ENCODE data around the gene SF3B2. TPM values are rescaled to one million over a fixed set of nuclear protein-coding genes. Genes with fewer than 3 reads are reported as not detected.
"Not testable (repeated sequence)": the region's sequence is repeated elsewhere in the genome, so short reads cannot be mapped to it uniquely, and the experiment has no call there.

SF3B2 gene, protein sequence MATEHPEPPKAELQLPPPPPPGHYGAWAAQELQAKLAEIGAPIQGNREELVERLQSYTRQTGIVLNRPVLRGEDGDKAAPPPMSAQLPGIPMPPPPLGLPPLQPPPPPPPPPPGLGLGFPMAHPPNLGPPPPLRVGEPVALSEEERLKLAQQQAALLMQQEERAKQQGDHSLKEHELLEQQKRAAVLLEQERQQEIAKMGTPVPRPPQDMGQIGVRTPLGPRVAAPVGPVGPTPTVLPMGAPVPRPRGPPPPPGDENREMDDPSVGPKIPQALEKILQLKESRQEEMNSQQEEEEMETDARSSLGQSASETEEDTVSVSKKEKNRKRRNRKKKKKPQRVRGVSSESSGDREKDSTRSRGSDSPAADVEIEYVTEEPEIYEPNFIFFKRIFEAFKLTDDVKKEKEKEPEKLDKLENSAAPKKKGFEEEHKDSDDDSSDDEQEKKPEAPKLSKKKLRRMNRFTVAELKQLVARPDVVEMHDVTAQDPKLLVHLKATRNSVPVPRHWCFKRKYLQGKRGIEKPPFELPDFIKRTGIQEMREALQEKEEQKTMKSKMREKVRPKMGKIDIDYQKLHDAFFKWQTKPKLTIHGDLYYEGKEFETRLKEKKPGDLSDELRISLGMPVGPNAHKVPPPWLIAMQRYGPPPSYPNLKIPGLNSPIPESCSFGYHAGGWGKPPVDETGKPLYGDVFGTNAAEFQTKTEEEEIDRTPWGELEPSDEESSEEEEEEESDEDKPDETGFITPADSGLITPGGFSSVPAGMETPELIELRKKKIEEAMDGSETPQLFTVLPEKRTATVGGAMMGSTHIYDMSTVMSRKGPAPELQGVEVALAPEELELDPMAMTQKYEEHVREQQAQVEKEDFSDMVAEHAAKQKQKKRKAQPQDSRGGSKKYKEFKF
- 334 and 353 TPM in 2 replicates for total RNA-seq (2014; rRNA removed; shearing (Covaris generic))

DNA sequence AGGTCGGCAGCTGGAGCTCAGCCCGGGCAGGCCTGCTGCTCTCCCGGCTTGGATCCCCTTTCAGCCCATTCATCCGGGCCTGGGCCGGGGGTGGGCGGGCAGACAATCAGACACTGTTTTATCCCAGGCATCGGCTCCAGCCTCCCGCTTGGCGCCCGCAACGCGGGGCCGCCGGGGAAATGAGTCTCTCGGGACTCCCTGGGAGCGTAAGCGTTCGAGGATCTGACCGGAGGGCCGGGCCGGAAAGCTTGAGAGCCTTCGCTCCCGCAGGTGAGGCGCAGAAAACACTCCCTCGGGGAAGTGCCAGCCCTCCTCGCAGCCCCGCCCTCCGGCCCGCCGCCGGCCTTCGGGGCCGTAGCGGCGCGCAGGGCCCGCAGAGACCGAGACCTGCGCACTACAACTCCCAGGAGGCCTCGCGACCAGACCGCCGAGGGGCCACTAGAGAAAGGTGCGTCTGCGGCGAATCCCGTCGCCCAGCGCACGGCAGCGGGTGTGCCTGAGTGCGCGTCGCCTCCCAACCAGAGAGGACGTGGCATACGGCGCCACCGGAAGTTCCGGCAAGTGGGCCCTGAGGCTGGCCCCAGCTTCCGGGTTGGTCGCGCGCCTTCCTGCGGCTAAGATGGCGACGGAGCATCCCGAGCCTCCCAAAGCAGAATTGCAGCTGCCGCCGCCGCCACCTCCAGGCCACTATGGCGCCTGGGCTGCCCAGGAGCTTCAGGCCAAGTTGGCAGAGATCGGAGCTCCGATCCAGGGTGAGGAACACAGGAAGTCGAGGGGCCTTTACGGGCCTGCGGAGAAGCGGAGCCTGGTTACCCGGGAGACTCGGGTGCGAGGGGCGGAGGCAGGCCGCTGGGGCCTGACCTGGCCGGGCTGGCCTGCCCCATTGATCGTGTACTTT lies at the start of gene SF3B2:
TSS of gene SF3B2 (plus strand) at position 599 of the 898 bp plus-strand sequence. CDS start at position 620, 21 bp downstream.
- H3K27me3 ChIP-seq (replicated peaks): no peaks in the 10 kb centered on the region
- H3K36me3 ChIP-seq: peaks cover 47% of the 10 kb centered on the region
- H3K4me3 ChIP-seq: peak within 1 kb of the TSS; percentile 71
- peak; percentile 99 to 100 for DNase-seq (ENCODE audit: low read depth in 1 of 2, low spot score in 2 of 2)
- H3K27ac ChIP-seq: peak within 1 kb of the TSS; percentile 48
- H3K9me3 ChIP-seq (replicated peaks): no peaks in the 10 kb centered on the region
- peaks cover 14% of the 10 kb centered on the region for H3K4me1 ChIP-seq (replicated peaks)

DNA sequence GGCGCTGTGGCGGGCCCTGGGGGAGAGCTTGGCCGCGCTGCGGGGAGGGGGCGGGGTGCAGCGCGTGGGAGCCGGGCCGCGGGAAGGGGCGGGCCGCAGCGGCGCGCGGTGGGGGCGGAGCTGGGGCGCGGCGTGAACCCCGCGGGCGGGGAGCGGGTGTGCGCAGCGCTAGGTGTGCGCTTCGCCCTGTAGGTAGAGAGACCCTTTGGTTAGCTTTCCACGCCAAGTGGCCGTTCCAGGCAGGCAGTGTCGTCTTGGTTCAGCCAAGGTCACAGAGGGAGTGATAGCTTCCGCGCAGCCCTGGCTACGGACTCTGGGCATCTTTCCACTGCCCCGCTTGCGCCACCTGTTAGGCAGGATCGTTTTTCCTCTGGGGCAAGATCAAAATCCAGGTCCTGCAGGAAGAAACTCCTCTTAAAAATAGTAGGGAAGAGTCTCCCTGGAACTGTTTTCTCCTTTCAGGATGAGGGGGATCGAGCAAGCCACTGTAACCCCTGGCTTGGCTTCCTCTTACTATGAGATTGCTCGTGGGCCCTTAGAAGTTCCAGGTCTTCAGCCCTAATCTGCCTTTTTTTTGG lies 49.4 kb upstream of the SF3B2 start:
- DNase-seq (ENCODE audit: low read depth in 1 of 2, low spot score in 2 of 2): peak in 1 of 2 experiments; percentile 62
- H3K36me3 ChIP-seq: peaks cover 80% of the 10 kb centered on the region
- no peaks in the 10 kb centered on the region for H3K27me3 ChIP-seq (replicated peaks)
- H3K27ac ChIP-seq: peak overlapping the region; percentile 76
- H3K4me1 ChIP-seq (replicated peaks): peaks cover 33% of the 10 kb centered on the region
- peak overlapping the region; percentile 60 for H3K4me3 ChIP-seq
- no peaks in the 10 kb centered on the region for H3K9me3 ChIP-seq (replicated peaks)

DNA sequence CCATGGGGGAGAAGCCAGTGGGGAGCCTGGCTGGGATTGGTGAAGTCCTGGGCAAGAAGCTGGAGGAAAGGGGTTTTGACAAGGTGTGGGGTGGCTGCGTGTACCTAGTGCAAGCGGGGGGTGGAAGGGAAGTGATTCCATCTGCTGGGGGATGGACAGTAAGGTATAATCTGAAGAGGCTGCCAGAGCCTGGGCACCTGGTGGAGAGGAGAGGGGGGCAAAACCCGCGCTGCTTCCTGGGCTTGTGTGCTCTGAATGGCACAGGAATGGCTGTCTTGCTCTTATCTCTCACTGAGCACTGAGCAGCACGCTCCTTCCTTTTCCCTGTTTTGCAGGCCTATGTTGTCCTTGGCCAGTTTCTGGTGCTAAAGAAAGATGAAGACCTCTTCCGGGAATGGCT lies 48.9 kb upstream of the SF3B2 start:
- peaks cover 74% of the 10 kb centered on the region for H3K36me3 ChIP-seq
- DNase-seq (ENCODE audit: low read depth in 1 of 2, low spot score in 2 of 2): no peak
- H3K9me3 ChIP-seq (replicated peaks): no peaks in the 10 kb centered on the region
- H3K4me1 ChIP-seq (replicated peaks): peaks cover 33% of the 10 kb centered on the region
- H3K27ac ChIP-seq: 0 out of 2 replicates have a peak overlapping the region, but pooled peaks have one; percentile 76
- H3K27me3 ChIP-seq (replicated peaks): no peaks in the 10 kb centered on the region
- peak overlapping the region; percentile 60 for H3K4me3 ChIP-seq

DNA sequence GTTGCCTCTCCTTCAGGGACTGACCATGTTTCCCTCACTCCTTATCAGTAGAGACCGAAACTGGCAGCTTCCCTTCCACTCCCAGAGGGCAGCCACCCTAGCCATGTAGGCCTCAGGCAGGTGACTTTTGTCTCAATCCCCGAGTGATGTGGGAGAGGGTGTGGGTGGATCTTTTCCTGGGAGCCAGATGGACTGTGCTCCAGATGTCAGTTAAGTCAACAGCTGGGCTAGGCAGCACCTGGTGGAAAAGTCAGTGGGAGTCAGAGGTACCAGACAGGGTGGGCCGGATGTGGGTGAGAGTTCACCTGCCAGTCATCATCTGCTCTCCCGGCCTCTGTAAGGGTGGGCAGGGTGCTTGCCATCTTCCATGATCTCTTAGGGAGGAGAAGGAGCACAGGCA lies 48.0 kb upstream of the SF3B2 start:
- Histone ChIP-seq H3K4me3 (no peak overlapping the region), H3K9me3 (replicated peaks) (no peaks in the 10 kb centered on the region), H3K36me3 (peaks cover 65% of the 10 kb centered on the region), H3K27me3 (replicated peaks) (no peaks in the 10 kb centered on the region), H3K4me1 (replicated peaks) (peaks cover 33% of the 10 kb centered on the region), H3K27ac (no peak overlapping the region)
- DNase-seq (ENCODE audit: low read depth in 1 of 2, low spot score in 2 of 2): no peak

DNA sequence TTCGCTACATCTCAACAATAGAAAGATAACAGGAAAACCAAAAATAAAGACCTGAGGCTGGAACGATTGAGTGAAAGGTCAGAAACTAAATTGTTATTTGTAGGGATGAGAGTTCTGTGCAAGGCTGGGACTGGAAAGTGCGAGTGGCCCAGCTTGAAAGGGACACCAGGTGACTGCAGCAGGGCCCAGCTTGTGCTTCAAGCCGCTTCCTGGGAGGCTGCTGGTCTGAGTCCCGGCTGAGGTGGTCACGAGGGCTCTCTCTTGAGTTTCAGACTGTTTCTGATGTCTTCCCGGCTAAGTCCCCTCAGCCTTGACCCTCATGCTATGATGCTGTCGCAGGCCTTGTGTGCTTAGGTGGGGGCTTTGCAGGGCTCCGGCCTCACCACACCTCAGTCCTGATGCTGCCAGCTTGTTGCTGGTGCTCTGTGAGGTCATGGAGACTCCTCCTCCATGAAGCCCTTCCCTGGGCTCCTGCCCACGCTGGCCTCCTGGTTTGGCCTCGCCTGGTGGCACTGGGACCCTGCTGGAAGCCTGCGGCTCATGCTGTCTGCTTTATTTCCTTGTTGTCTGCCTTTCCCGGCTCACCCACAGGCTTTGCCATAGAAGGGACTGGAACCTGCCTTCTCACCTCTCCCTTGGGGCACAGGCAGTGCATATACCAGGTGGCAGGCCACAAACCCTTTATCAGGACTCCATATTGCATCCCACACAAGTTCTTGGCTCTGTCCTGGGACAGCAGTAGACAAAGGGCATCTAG lies 45.9 kb upstream of the SF3B2 start:
- Histone ChIP-seq H3K36me3 (peaks cover 50% of the 10 kb centered on the region), H3K27me3 (replicated peaks) (no peaks in the 10 kb centered on the region), H3K4me3 (no peak overlapping the region), H3K9me3 (replicated peaks) (no peaks in the 10 kb centered on the region), H3K27ac (no peak overlapping the region; the same call in 1 of the 2 replicates), H3K4me1 (replicated peaks) (peaks cover 24% of the 10 kb centered on the region)
- DNase-seq (ENCODE audit: low read depth in 1 of 2, low spot score in 2 of 2): no peak

DNA sequence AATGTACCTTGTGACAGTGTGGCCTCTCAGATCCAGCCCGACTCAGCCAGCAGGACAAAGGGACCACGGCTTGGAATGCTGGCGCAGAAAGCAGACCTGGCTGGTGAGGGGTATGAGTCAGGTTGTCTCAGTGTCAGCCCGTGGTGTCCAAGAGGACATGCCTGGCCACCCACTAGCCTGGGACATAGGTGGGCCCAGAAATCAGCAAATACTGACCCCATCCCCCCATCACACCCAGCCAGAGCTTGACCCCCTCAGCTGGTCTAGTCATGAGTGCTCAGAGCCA lies 45.3 kb upstream of the SF3B2 start:
- H3K4me1 ChIP-seq (replicated peaks): peaks cover 24% of the 10 kb centered on the region

DNA sequence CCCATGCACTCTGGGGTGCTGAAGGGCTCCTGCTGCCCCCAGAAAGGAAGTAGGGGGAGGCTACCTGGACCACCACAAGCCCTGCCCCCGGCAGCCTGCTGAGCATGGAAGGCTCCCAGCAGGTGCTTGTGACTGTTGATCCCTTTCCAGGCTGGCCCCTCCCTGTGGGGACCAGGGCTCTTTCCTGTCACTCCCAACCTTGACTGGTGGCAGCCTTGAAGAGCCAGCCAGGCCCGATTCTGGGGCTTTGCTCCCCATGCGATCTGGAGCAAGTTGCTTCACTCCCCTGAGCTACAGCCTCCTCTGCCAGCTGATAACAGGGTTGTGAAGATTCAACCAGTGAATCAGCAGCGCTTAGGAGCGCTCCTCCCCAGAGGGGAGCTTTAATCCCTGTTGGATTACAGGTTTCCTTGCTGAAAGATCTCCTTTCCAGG lies 44.9 kb upstream of the SF3B2 start:
- no peak for DNase-seq (ENCODE audit: low read depth in 1 of 2, low spot score in 2 of 2)
- Histone ChIP-seq H3K4me3 (no peak overlapping the region), H3K4me1 (replicated peaks) (peaks cover 24% of the 10 kb centered on the region), H3K27ac (no peak overlapping the region), H3K36me3 (peaks cover 46% of the 10 kb centered on the region), H3K9me3 (replicated peaks) (no peaks in the 10 kb centered on the region), H3K27me3 (replicated peaks) (no peaks in the 10 kb centered on the region)

More for the DNA sequence above, 45.3 kb upstream of the SF3B2 start:
- no peak for DNase-seq (ENCODE audit: low read depth in 1 of 2, low spot score in 2 of 2)
- Histone ChIP-seq H3K4me3 (no peak overlapping the region), H3K9me3 (replicated peaks) (no peaks in the 10 kb centered on the region), H3K27ac (no peak overlapping the region), H3K36me3 (peaks cover 46% of the 10 kb centered on the region), H3K27me3 (replicated peaks) (no peaks in the 10 kb centered on the region)

DNA sequence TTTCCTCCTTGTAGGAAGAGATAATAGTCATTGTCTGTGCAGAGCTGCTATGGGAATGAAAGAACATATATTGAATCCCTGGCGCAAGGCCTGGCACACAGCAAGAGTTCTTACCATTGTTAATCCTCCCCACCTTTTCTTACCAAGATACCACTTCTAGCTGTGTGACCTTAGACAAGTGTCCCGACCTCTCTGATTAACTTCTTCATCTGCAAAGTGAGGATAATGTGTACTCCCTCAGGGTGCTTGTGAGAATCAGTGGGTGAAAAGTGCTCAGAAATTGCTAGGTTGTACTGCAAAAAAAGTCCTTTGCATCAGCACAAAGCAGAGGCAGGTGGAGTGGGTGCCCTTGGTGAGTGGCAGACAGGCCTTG lies 44.1 kb upstream of the SF3B2 start:
- peaks cover 20% of the 10 kb centered on the region for H3K4me1 ChIP-seq (replicated peaks)
- no peak overlapping the region for H3K27ac ChIP-seq
- H3K27me3 ChIP-seq (replicated peaks): no peaks in the 10 kb centered on the region
- no peak for DNase-seq (ENCODE audit: low read depth in 1 of 2, low spot score in 2 of 2)
- no peaks in the 10 kb centered on the region for H3K9me3 ChIP-seq (replicated peaks)
- peaks cover 41% of the 10 kb centered on the region for H3K36me3 ChIP-seq
- H3K4me3 ChIP-seq: no peak overlapping the region

DNA sequence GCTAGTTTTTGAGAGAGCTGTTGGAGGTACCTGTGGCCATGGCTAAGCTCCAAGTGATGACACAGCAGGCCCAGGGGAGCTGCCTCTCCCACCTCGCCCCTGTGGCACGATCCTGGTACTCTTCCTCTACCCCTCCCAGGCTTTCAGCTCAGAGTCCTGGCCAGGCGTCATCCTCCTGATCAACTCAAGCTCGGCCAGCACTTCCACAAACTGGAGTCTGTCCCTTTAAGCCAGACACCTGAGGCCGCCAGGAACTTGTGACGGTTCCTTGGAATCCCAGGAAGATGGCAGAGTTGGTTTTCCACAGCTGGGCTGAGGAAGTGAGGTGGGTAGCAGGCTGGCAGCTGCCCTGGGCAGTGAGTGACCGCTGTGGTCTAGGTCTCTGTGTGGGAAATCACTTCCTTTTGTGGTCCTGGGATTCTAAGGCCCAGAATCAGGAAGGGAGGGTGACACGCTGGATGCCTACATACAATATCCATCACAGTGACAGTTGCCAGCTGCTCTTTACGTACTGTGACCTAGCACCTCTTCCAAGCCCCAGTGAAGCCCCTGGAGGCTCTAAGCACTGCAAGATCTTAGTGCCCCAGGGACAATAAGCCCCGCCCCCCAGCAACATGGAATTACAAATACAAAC lies 43.6 kb upstream of the SF3B2 start:
- peaks cover 36% of the 10 kb centered on the region for H3K36me3 ChIP-seq
- no peaks in the 10 kb centered on the region for H3K27me3 ChIP-seq (replicated peaks)
- no peak overlapping the region for H3K4me3 ChIP-seq
- DNase-seq (ENCODE audit: low read depth in 1 of 2, low spot score in 2 of 2): no peak
- no peaks in the 10 kb centered on the region for H3K9me3 ChIP-seq (replicated peaks)
- no peak overlapping the region for H3K27ac ChIP-seq
- peaks cover 15% of the 10 kb centered on the region for H3K4me1 ChIP-seq (replicated peaks)

DNA sequence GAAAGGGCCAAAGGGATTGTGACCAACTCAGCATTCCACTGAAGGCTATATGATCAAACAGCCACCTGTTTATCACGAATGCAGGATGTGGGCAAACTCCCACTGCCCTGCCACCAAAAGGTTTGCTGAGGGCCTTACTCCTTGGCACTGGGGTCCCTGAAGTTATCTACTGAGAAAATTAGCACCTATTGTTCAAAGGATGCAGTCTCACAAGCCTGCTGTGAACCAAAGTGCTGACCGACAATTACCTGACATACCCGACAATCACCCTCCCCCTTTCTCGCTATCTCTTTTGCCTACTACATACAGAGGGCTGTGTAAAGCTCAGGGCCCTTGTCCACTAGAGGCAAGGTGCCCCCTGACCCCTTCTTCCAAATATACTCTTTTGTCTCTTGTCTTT lies 42.1 kb upstream of the SF3B2 start:
- not testable (repeated sequence) for DNase-seq (ENCODE audit: low read depth in 1 of 2, low spot score in 2 of 2); H3K27ac ChIP-seq; H3K27me3 ChIP-seq (replicated peaks); H3K9me3 ChIP-seq (replicated peaks); H3K4me3 ChIP-seq
- peaks cover 26% of the 10 kb centered on the region for H3K4me1 ChIP-seq (replicated peaks)
- H3K36me3 ChIP-seq: peaks cover 23% of the 10 kb centered on the region

DNA sequence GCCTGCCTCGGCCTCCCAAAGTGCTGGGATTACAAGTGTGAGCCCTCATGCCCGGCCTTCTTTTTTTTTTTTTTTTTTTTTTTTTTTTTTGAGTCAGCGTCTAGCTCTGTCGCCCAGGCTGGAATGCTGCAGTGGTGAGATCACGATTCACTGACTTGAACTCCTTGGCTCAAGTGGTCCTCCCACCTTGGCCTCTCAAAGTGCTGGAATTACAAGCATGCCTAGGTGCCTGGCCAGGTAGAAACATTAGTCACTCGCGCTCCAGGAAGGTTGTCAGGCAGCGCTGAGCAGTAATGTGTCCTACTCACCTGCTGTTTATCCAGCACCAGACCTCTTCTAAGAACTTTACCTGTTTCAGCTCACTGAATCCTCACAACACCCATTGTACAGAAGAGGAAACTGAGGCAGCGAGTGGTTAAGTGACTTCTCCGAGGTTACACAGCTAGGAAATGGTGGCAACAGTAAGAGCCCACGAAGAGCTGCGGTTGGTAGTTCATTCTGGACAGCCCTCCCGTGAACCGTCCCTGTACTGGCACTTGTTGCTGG lies 40.9 kb upstream of the SF3B2 start:
- Histone ChIP-seq H3K4me1 (replicated peaks) (peaks cover 36% of the 10 kb centered on the region), H3K27me3 (replicated peaks) (no peaks in the 10 kb centered on the region), H3K27ac (no peak overlapping the region), H3K4me3 (no peak overlapping the region), H3K36me3 (peaks cover 12% of the 10 kb centered on the region), H3K9me3 (replicated peaks) (no peaks in the 10 kb centered on the region)
- peak in 1 of 2 experiments; percentile 36 for DNase-seq (ENCODE audit: low read depth in 1 of 2, low spot score in 2 of 2)

DNA sequence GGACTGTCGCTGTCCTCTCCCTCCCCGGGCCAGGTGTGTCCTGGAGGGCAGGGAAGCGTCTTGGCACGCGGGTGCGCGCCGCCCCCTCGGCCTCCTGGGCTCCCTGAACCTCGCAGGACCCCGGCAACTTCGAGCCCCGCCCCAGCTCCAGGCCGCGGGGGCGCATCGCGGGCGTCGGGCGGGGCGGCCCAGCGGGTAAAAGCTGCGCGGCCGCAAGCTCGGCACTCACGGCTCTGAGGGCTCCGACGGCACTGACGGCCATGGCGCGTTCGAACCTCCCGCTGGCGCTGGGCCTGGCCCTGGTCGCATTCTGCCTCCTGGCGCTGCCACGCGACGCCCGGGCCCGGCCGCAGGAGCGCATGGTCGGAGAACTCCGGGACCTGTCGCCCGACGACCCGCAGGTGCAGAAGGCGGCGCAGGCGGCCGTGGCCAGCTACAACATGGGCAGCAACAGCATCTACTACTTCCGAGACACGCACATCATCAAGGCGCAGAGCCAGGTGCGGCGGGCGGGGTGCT lies 40.3 kb upstream of the SF3B2 start, which contains the start of gene CST6:
TSS of gene CST6 (plus strand) at position 224 of the 519 bp plus-strand sequence. CDS start at position 261, 37 bp downstream.
- no peak within 1 kb of the TSS for H3K4me3 ChIP-seq

More for the DNA sequence above, 40.3 kb upstream of the SF3B2 start, which contains the start of gene CST6:
- Histone ChIP-seq H3K27me3 (replicated peaks) (no peaks in the 10 kb centered on the region), H3K27ac (no peak within 1 kb of the TSS), H3K36me3 (peaks cover 9% of the 10 kb centered on the region; the same call in 1 of the 2 replicates), H3K9me3 (replicated peaks) (no peaks in the 10 kb centered on the region), H3K4me1 (replicated peaks) (peaks cover 34% of the 10 kb centered on the region)
- no peak for DNase-seq (ENCODE audit: low read depth in 1 of 2, low spot score in 2 of 2)

All from SJSA1 (cell line).